Activated CD8-positive, alpha-beta memory T cell treated with anti-CD3 and anti-CD28 coated beads for 36 hours (primary cell): ENCODE results near the gene ZNF284. TPM values are rescaled to one million over a fixed set of nuclear protein-coding genes. Genes with fewer than 3 reads are reported as not detected.

Experiments
- CTCF ChIA-PET: fragments of 350-600 bp; sonication (Branson Sonifier 250); formaldehyde crosslinking; loops from one replicate; lab custom pipeline; 2021; ENCODE audit warnings: antibody characterized with exemption; lab: Charles Lee
- POLR2A ChIA-PET: fragments of 350-600 bp; sonication (Branson Sonifier 250); formaldehyde crosslinking; loops from one replicate; lab custom pipeline; 2021; ENCODE audit warnings: antibody characterized with exemption; lab: Charles Lee
- total RNA-seq, 2 experiments: library from RNA; stranded (reverse); gene quantifications; one replicate each; pipeline ENCODE4 v1.2.3, GENCODE V29; 2021

ZNF284 gene
- 1 to 10 TPM; 1.8 to 1.9 TPM for total RNA-seq

GRCh38 chr19:44071824-44072542, at the start of gene ZNF284:
Gene ZNF284 (plus strand): TSS chr19:44072159. CDS start chr19:44076390, 4,231 bp downstream.
- ChIA-PET CTCF (no interaction called here), POLR2A (no interaction called here)

- CTCF ChIA-PET = no interaction called here
- POLR2A ChIA-PET = no interaction called here
Measured at GRCh38 chr19:44024900-44025216, 47.1 kb upstream of the ZNF284 start.

GRCh38 chr19:44025217-44025936, 46.6 kb upstream of the ZNF284 start, which contains the start of gene ZNF222:
Gene ZNF222 (plus strand): TSS chr19:44025379. CDS start chr19:44025437, 58 bp downstream.
- POLR2A ChIA-PET = no interaction called here
- CTCF ChIA-PET = no interaction called here

GRCh38 chr19:44026622-44027021, 45.3 kb upstream of the ZNF284 start:
- CTCF ChIA-PET = no interaction called here
- POLR2A ChIA-PET = no interaction called here

- CTCF ChIA-PET = no interaction called here
Measured at GRCh38 chr19:44032001-44032610, 39.9 kb upstream of the ZNF284 start.

GRCh38 chr19:44042147-44042546, 29.8 kb upstream of the ZNF284 start:
- CTCF ChIA-PET = interaction anchor here (0.6 kb wide), 1 partner anchor 701 kb away, joined by 3 read pairs; no protein-coding TSS in a partner anchor
- POLR2A ChIA-PET = no interaction called here

More at GRCh38 chr19:44032001-44032610, 39.9 kb upstream of the ZNF284 start:
- POLR2A ChIA-PET = no interaction called here

- CTCF ChIA-PET = no interaction called here
- POLR2A ChIA-PET = no interaction called here
Measured at GRCh38 chr19:44050740-44051649, 21.0 kb upstream of the ZNF284 start.

GRCh38 chr19:44051650-44052402, 20.1 kb upstream of the ZNF284 start, which contains the start of gene ZNF223:
Gene ZNF223 (plus strand): TSS chr19:44052036. CDS start chr19:44055177, 3,141 bp downstream.
- ChIA-PET POLR2A (no interaction called here), CTCF (no interaction called here)

GRCh38 chr19:44055870-44056269, 16.1 kb upstream of the ZNF284 start:
- ChIA-PET POLR2A (no interaction called here), CTCF (interaction anchor here (0.7 kb wide), 1 partner anchor 99 kb away, joined by 3 read pairs; no protein-coding TSS in a partner anchor)

GRCh38 chr19:44059229-44059628, 12.7 kb upstream of the ZNF284 start:
- POLR2A ChIA-PET = no interaction called here
- CTCF ChIA-PET = no interaction called here

- ChIA-PET POLR2A (interaction anchor here (0.5 kb wide), 1 partner anchor 13 kb away, joined by 4 read pairs; no protein-coding TSS in a partner anchor), CTCF (no interaction called here)
Measured at GRCh38 chr19:44061038-44061437, 10.9 kb upstream of the ZNF284 start.

GRCh38 chr19:44066305-44066704, 5.7 kb upstream of the ZNF284 start:
- ChIA-PET POLR2A (no interaction called here), CTCF (no interaction called here)

- POLR2A ChIA-PET = no interaction called here
Measured at GRCh38 chr19:44069415-44069814, 2.5 kb upstream of the ZNF284 start.

GRCh38 chr19:44072543-44073401, 813 bp downstream of the ZNF284 start:
- ChIA-PET CTCF (no interaction called here), POLR2A (interaction anchor here (0.7 kb wide), 1 partner anchor 11 kb away, joined by 4 read pairs; no protein-coding TSS in a partner anchor)

More at GRCh38 chr19:44069415-44069814, 2.5 kb upstream of the ZNF284 start:
- CTCF ChIA-PET = no interaction called here

GRCh38 chr19:44076325-44076724, 4.4 kb downstream of the ZNF284 start:
- ChIA-PET POLR2A (no interaction called here), CTCF (no interaction called here)

- CTCF ChIA-PET = no interaction called here
Measured at GRCh38 chr19:44092108-44092507, 20.1 kb downstream of the ZNF284 start.

More at GRCh38 chr19:44092108-44092507, 20.1 kb downstream of the ZNF284 start:
- POLR2A ChIA-PET = no interaction called here
